Measurements from ENCODE around the gene SPRR1A. TPM values are rescaled to one million over a fixed set of nuclear protein-coding genes. Genes with fewer than 3 reads are reported as not detected.

The SPRR1A gene
- total RNA-seq, 2 donors from 2014 or later, result not detected

DNA sequence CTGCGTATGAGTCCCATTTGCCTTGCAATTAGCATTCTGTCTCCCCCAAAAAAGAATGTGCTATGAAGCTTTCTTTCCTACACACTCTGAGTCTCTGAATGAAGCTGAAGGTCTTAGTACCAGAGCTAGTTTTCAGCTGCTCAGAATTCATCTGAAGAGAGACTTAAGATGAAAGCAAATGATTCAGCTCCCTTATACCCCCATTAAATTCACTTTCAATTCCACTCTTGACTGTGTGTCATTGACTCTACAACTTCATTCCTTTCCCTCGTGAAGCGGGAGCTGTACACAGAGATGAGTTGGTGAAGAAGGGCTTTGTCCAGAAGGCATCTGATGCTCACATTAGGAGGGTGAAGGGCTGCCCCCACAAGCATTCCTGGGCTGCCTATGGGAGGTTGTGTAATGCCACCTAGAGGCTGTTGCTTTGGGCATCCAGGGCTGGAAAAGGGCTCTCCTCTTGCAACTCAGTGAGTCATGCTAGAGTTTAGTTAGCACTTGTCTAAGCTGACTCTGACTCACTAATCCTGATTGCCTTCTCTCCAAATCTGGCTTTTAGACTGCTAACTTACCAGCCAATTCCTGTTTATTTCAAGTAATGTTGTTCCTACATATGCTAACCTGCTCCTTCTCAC, 48.9 kb downstream of the SPRR1A start:
- DNase-seq (ENCODE audit: low spot score), result no peak
- Histone ChIP-seq H3K36me3 (no peaks in the 10 kb centered on the region), H3K4me3 (no peak overlapping the region), H3K9me3 (no peaks in the 10 kb centered on the region), H3K27ac (no peak overlapping the region), H3K27me3 (no peaks in the 10 kb centered on the region), H3K4me1 (no peaks in the 10 kb centered on the region)
- TF ChIP-seq, protein P1, sequence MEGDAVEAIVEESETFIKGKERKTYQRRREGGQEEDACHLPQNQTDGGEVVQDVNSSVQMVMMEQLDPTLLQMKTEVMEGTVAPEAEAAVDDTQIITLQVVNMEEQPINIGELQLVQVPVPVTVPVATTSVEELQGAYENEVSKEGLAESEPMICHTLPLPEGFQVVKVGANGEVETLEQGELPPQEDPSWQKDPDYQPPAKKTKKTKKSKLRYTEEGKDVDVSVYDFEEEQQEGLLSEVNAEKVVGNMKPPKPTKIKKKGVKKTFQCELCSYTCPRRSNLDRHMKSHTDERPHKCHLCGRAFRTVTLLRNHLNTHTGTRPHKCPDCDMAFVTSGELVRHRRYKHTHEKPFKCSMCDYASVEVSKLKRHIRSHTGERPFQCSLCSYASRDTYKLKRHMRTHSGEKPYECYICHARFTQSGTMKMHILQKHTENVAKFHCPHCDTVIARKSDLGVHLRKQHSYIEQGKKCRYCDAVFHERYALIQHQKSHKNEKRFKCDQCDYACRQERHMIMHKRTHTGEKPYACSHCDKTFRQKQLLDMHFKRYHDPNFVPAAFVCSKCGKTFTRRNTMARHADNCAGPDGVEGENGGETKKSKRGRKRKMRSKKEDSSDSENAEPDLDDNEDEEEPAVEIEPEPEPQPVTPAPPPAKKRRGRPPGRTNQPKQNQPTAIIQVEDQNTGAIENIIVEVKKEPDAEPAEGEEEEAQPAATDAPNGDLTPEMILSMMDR (IDR thresholded peaks at IDR 0.05), result no peak

DNA sequence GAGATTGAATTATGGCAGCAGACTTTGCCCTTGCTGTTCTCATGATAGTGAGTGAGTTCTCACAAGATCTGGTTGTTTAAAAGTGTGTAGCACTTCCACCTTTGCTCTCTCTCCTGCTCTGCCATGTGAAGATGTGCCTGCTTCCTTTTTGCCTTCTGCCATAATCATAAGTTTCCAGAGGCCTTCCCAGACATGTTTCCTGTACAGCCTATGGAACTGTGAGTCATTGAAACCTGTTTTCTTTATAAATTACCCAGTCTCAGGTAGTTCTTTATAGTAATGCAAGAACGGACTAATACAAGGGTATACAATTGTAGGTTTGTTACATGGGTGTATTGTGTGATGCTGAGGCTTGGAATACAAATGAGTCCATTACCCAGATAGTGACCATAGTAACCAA, 51.3 kb downstream of the SPRR1A start:
- H3K4me3 ChIP-seq, result no peak overlapping the region
- H3K27ac ChIP-seq, result no peak overlapping the region
- DNase-seq (ENCODE audit: low spot score), result no peak
- TF ChIP-seq, protein P1 (IDR thresholded peaks at IDR 0.05), result no peak
- no peaks in the 10 kb centered on the region for H3K4me1 ChIP-seq
- no peaks in the 10 kb centered on the region for H3K27me3 ChIP-seq
- no peaks in the 10 kb centered on the region for H3K9me3 ChIP-seq
- H3K36me3 ChIP-seq, result no peaks in the 10 kb centered on the region

Other genes with a start within 250 kb of the SPRR1A start
- not detected for gene KPRP, start 226.1 kb upstream of the SPRR1A start, total RNA-seq
- gene LCE1F, start 208.9 kb upstream of the SPRR1A start, total RNA-seq, result not detected
- not detected for gene LCE1E, start 197.8 kb upstream of the SPRR1A start, total RNA-seq
- not detected for gene LCE1D, start 187.4 kb upstream of the SPRR1A start, total RNA-seq
- gene LCE1C, start 177.4 kb upstream of the SPRR1A start, total RNA-seq, result not detected
- not detected for gene LCE1B, start 172.1 kb upstream of the SPRR1A start, total RNA-seq
- gene LCE1A, start 156.6 kb upstream of the SPRR1A start, total RNA-seq, result not detected
- not detected for gene LCE6A, start 141.2 kb upstream of the SPRR1A start, total RNA-seq
- gene LCE7A, start 124.1 kb upstream of the SPRR1A start, total RNA-seq, result not detected
- not detected for gene SMCP, start 105.8 kb upstream of the SPRR1A start, total RNA-seq
- gene IVL, start 75.5 kb upstream of the SPRR1A start, total RNA-seq, result not detected
- gene SPRR5, start 36.9 kb upstream of the SPRR1A start, total RNA-seq, result not detected
- not detected for gene SPRR4, start 13.4 kb upstream of the SPRR1A start, total RNA-seq
- not detected for gene SPRR3, start 17.7 kb downstream of the SPRR1A start, total RNA-seq
- not detected for gene SPRR1B, start 47.1 kb downstream of the SPRR1A start, total RNA-seq
- not detected for gene SPRR2D, start 57.0 kb downstream of the SPRR1A start, total RNA-seq
- not detected for gene SPRR2A, start 73.4 kb downstream of the SPRR1A start, total RNA-seq
- gene SPRR2B, start 87.5 kb downstream of the SPRR1A start, total RNA-seq, result not detected
- not detected for gene SPRR2E, start 110.4 kb downstream of the SPRR1A start, total RNA-seq
- gene SPRR2F, start 129.4 kb downstream of the SPRR1A start, total RNA-seq, result 1 to 10 TPM in 1 of 2 donors, not detected in 1; 2.8 TPM
- gene SPRR2G, start 166.8 kb downstream of the SPRR1A start, total RNA-seq, result not detected
- not detected for gene LELP1, start 219.3 kb downstream of the SPRR1A start, total RNA-seq
- 1 to 10 TPM; 1.2 to 1.9 TPM for gene PRR9, start 233.5 kb downstream of the SPRR1A start, total RNA-seq